ENCODE results near the gene IFITM5. TPM values are rescaled to one million over a fixed set of nuclear protein-coding genes. Genes with fewer than 3 reads are reported as not detected.

IFITM5 gene
- total and polyA plus RNA-seq, 9 of the 15 experiments (the other 6 are each of a cell fraction or from before 2014, with no cell fraction given) = 0.19 TPM; not detected in 8

DNA sequence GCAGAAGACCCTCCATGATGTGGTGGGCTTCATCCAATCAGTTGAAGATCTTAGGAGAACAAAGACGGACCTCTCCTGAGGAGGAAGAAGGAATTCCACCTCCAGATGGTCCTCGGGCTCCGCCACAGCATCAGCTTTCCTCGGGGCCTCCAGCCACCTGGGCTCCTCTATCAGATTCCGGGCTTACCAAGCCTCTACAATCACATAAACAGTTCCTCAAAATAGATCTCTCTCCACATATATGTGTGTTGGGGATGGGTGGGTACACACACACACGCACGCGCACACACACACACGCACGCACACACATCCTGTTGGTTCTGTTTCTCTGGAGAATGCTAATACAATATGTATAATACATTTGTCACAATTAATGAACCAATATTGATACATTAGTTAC, 39.9 kb downstream of the IFITM5 start:
- no peak overlapping the region for H3K4me2 ChIP-seq (ENCODE audit: insufficient read depth, low read length)
- H3K79me2 ChIP-seq (ENCODE audit: control insufficient read depth, insufficient read depth, low read length) = no peaks in the 10 kb centered on the region
- no peak for FAIRE-seq
- no peaks in the 10 kb centered on the region for H3K36me3 ChIP-seq (ENCODE audit: control insufficient read depth, insufficient read depth, low read length)
- 63% methylated on average over 10 of the region's 10 CpGs for WGBS (ENCODE audit: insufficient coverage, low coverage, missing lambda C conversion rate)
- H3K9ac ChIP-seq (ENCODE audit: insufficient read depth in 1 of 2, low read depth in 2 of 2, low read length in 2 of 2) = no peak overlapping the region
- no peaks in the 10 kb centered on the region for H4K20me1 ChIP-seq (replicated peaks; ENCODE audit: control insufficient read depth, insufficient read depth, low read length)
- no peaks in the 10 kb centered on the region; the same call in 1 of the 2 replicates for H3K9me3 ChIP-seq (replicated peaks; ENCODE audit: control insufficient read depth, insufficient read depth, low read depth, low read length)
- H2AFZ ChIP-seq (ENCODE audit: low read depth, low read length) = no peak overlapping the region
- ChIA-PET CTCF (ENCODE audit: low intra/inter-chr PET ratio) (no interaction called here), POLR2A (interaction anchor here (1.6 kb wide), 1 partner anchor 9 kb away, joined by 3 read pairs; no protein-coding TSS in a partner anchor)
- H3K27ac ChIP-seq (ENCODE audit: extremely low read depth, low read depth, low read length) = no peak overlapping the region
- no peak for ATAC-seq
- BruUV-seq (replicated peaks) = no TSS peak
- in situ Hi-C loops (cut with MboI) = no loop called here
- peaks cover 13 to 19% of the 10 kb centered on the region in 2 experiments for H3K4me1 ChIP-seq (replicated peaks in 1 of 2; ENCODE audit: control insufficient read depth in 2 of 2, insufficient read depth in 2 of 2, low read length in 2 of 2)
- intact Hi-C loops (cut with micrococcal nuclease) = no loop called here
- H3K4me3 ChIP-seq = no peak overlapping the region
- no peak for DNase-seq (ENCODE audit: extremely low read depth in 1 of 4, low spot score in 3 of 4)
- H3K9me1 ChIP-seq (ENCODE audit: control insufficient read depth, insufficient read depth, low read length) = no peaks in the 10 kb centered on the region
- no peaks in the 10 kb centered on the region for H3K27me3 ChIP-seq (ENCODE audit: control insufficient read depth in 2 of 2, insufficient read depth in 2 of 2, low read length in 2 of 2)
- TF ChIP-seq, protein P1, sequence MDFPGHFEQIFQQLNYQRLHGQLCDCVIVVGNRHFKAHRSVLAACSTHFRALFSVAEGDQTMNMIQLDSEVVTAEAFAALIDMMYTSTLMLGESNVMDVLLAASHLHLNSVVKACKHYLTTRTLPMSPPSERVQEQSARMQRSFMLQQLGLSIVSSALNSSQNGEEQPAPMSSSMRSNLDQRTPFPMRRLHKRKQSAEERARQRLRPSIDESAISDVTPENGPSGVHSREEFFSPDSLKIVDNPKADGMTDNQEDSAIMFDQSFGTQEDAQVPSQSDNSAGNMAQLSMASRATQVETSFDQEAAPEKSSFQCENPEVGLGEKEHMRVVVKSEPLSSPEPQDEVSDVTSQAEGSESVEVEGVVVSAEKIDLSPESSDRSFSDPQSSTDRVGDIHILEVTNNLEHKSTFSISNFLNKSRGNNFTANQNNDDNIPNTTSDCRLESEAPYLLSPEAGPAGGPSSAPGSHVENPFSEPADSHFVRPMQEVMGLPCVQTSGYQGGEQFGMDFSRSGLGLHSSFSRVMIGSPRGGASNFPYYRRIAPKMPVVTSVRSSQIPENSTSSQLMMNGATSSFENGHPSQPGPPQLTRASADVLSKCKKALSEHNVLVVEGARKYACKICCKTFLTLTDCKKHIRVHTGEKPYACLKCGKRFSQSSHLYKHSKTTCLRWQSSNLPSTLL (IDR thresholded peaks at IDR 0.05) = no peak
- no peak for TF ChIP-seq MAFK (IDR thresholded peaks at IDR 0.05; ENCODE audit: low read length)
- TF ChIP-seq TARDBP (IDR thresholded peaks at IDR 0.05) = no peak
- TF ChIP-seq, protein P2, sequence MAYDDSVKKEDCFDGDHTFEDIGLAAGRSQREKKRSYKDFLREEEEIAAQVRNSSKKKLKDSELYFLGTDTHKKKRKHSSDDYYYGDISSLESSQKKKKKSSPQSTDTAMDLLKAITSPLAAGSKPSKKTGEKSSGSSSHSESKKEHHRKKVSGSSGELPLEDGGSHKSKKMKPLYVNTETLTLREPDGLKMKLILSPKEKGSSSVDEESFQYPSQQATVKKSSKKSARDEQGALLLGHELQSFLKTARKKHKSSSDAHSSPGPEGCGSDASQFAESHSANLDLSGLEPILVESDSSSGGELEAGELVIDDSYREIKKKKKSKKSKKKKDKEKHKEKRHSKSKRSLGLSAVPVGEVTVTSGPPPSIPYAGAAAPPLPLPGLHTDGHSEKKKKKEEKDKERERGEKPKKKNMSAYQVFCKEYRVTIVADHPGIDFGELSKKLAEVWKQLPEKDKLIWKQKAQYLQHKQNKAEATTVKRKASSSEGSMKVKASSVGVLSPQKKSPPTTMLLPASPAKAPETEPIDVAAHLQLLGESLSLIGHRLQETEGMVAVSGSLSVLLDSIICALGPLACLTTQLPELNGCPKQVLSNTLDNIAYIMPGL (CRISPR knock-in tag; IDR thresholded peaks at IDR 0.05) = no peak
- TF ChIP-seq ESRRA (IDR thresholded peaks at IDR 0.05; ENCODE audit: borderline replicate concordance, low read depth) = no peak
- TF ChIP-seq, protein P3, sequence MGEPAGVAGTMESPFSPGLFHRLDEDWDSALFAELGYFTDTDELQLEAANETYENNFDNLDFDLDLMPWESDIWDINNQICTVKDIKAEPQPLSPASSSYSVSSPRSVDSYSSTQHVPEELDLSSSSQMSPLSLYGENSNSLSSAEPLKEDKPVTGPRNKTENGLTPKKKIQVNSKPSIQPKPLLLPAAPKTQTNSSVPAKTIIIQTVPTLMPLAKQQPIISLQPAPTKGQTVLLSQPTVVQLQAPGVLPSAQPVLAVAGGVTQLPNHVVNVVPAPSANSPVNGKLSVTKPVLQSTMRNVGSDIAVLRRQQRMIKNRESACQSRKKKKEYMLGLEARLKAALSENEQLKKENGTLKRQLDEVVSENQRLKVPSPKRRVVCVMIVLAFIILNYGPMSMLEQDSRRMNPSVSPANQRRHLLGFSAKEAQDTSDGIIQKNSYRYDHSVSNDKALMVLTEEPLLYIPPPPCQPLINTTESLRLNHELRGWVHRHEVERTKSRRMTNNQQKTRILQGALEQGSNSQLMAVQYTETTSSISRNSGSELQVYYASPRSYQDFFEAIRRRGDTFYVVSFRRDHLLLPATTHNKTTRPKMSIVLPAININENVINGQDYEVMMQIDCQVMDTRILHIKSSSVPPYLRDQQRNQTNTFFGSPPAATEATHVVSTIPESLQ (CRISPR knock-in tag; IDR thresholded peaks at IDR 0.05) = no peak
- TF ChIP-seq PTBP1 (IDR thresholded peaks at IDR 0.05; ENCODE audit: low read depth, low read length) = no peak
- TF ChIP-seq DMBX1 (CRISPR knock-in tag; IDR thresholded peaks at IDR 0.05; ENCODE audit: borderline replicate concordance) = no peak

Data from K562 (cell line).